Liver (tissue), 9 donors: ENCODE measurements around the gene FBXO44. TPM values are rescaled to one million over a fixed set of nuclear protein-coding genes. Genes with fewer than 3 reads are reported as not detected.

Source experiments
- DNase-seq: peaks from one replicate; pipeline ENCODE4 v3.0.0-alpha.2; 2017; ENCODE audit warnings: low spot score
- H3K27ac ChIP-seq, 2 donors: one replicate each; pipeline ENCODE4 v1.7.0; 2013; ENCODE audit warnings: inconsistent platforms in 2 of 2, low read length in 2 of 2, control low read depth in 1 of 2, low read depth in 1 of 2, mild to moderate bottlenecking in 1 of 2
- H3K27me3 ChIP-seq, 4 donors: one replicate each; pipeline versions ENCODE4 v1.6.1 to v1.7.0; 2013; ENCODE audit warnings: low read length in 3 of 4, inconsistent platforms in 1 of 4, mild to moderate bottlenecking in 1 of 4, moderate library complexity in 1 of 4; ENCODE audit not compliant: control insufficient read depth in 4 of 4, insufficient read depth in 4 of 4
- H3K36me3 ChIP-seq, 4 donors: one replicate each; pipeline versions ENCODE4 v1.6.1 to v1.7.0; 2013; ENCODE audit warnings: low read length in 3 of 4, mild to moderate bottlenecking in 3 of 4, low read depth in 1 of 4, moderate library complexity in 1 of 4; ENCODE audit not compliant: control insufficient read depth in 4 of 4, insufficient read depth in 3 of 4
- H3K4me1 ChIP-seq, 4 donors: one replicate each; pipeline versions ENCODE4 v1.6.1 to v1.7.0; 2013; ENCODE audit warnings: low read length in 3 of 4, mild to moderate bottlenecking in 3 of 4, moderate library complexity in 1 of 4; ENCODE audit not compliant: control insufficient read depth in 4 of 4, insufficient read depth in 4 of 4
- H3K4me3 ChIP-seq, 3 donors: one replicate each; pipeline versions ENCODE4 v1.6.1 to v1.7.0; 2013; ENCODE audit warnings: low read length in 3 of 3, control low read depth in 1 of 3, low read depth in 1 of 3, mild to moderate bottlenecking in 1 of 3
- H3K9ac ChIP-seq, 2 donors: one replicate each; pipeline ENCODE4 v1.7.0; 2013; ENCODE audit warnings: low read length in 2 of 2, mild to moderate bottlenecking in 2 of 2, moderate library complexity in 2 of 2, control low read depth in 1 of 2, low read depth in 1 of 2
- H3K9me3 ChIP-seq, 4 donors: one replicate each; pipeline versions ENCODE4 v1.6.1 to v1.7.0; 2013; ENCODE audit warnings: low read length in 3 of 4; ENCODE audit not compliant: control insufficient read depth in 4 of 4
- ATF3 ChIP-seq: IDR thresholded peaks from 2 replicates; pipeline ENCODE4 v1.6.1; 2016; ENCODE audit warnings: antibody characterized with exemption
- EGR1 ChIP-seq, 2 donors: IDR thresholded peaks; 2 replicates each; pipeline ENCODE4 v1.6.1; 2016 to 2018; ENCODE audit warnings: antibody characterized with exemption in 2 of 2, low read depth in 2 of 2
- FOXA1 ChIP-seq: IDR thresholded peaks from 2 replicates; pipeline ENCODE4 v1.6.1; 2016; ENCODE audit warnings: antibody characterized with exemption
- FOXA2 ChIP-seq: IDR thresholded peaks from 2 replicates; pipeline ENCODE4 v1.6.1; 2016; ENCODE audit warnings: antibody characterized with exemption
- GABPA ChIP-seq, 2 donors: IDR thresholded peaks in 1 of 2; conservative IDR thresholded peaks in 1 of 2; 2 replicates each; pipeline ENCODE4 v1.6.1; 2016; ENCODE audit warnings: antibody characterized with exemption in 2 of 2, mild to moderate bottlenecking in 1 of 2, moderate library complexity in 1 of 2
- HNF4A ChIP-seq, 2 donors: conservative IDR thresholded peaks; 2 replicates each; pipeline ENCODE4 v1.6.1; 2016; ENCODE audit warnings: antibody characterized with exemption in 2 of 2, mild to moderate bottlenecking in 2 of 2
- HNF4G ChIP-seq: IDR thresholded peaks from 2 replicates; pipeline ENCODE4 v1.6.1; 2016; ENCODE audit warnings: antibody characterized with exemption
- JUND ChIP-seq, 2 donors: IDR thresholded peaks; 2 replicates each; pipeline ENCODE4 v1.6.1; 2016; ENCODE audit warnings: antibody characterized with exemption in 2 of 2
- NR2F2 ChIP-seq: IDR thresholded peaks from 2 replicates; pipeline ENCODE4 v1.6.1; 2016; ENCODE audit warnings: antibody characterized with exemption
- REST ChIP-seq: IDR thresholded peaks from 2 replicates; pipeline ENCODE4 v1.6.1; 2016; ENCODE audit warnings: antibody characterized with exemption, mild to moderate bottlenecking
- RXRA ChIP-seq, 2 donors: IDR thresholded peaks; 2 replicates each; pipeline ENCODE4 v1.6.1; 2017 to 2018; ENCODE audit warnings: antibody characterized with exemption in 2 of 2, mild to moderate bottlenecking in 1 of 2
- SP1 ChIP-seq: IDR thresholded peaks from 2 replicates; pipeline ENCODE4 v1.6.1; 2018; ENCODE audit warnings: antibody characterized with exemption, mild to moderate bottlenecking
- TAF1 ChIP-seq: conservative IDR thresholded peaks from 2 replicates; pipeline ENCODE4 v1.6.1; 2016; ENCODE audit warnings: antibody characterized with exemption, mild to moderate bottlenecking
- WGBS: extraction: QIAGEN DNeasy Blood & Tissue Kit; methylation state at CpG from one replicate; pipeline ENCODE4 v1.1.7; 2013; 5-methylcytosine and 5-hydroxymethylcytosine counted together
- polyA plus RNA-seq, 2 donors: library from polyadenylated mRNA; stranded (reverse) in 1 of 2; unstranded in 1 of 2; fragments of 200-250 nt in 1 of 2; fragments of >200 nt in 1 of 2; fragmentation: Nextera tagmentation in 1 of 2; extraction: Ambion mirVana in 1 of 2; gene quantifications; one replicate each; pipeline versions ENCODE4 v1.2.1 to v1.2.3, GENCODE V29; 2013 to 2015
- total RNA-seq, 2 donors: library from RNA; depleted of rRNA; stranded (reverse); fragments of >200 nt; gene quantifications; one replicate each; pipeline ENCODE4 v1.2.3, GENCODE V29; 2014
- TF ChIP-seq, protein P1 (sequence below): fragments of 150-350 bp; IDR thresholded peaks from 2 replicates; pipeline ENCODE4 v1.5.1; 2017; ENCODE audit warnings: improper control_type of control experiment, low read depth, low read length; ENCODE audit not compliant: missing input control
- donor health status: healthy.
- donor health status: healthy.
- donor health status: healthy.
- donor health status: healthy.
- donor health status: healthy.

The FBXO44 gene
- total and polyA plus RNA-seq, 4 donors: 3.6 to 13.2 (median 6.8) TPM

DNA sequence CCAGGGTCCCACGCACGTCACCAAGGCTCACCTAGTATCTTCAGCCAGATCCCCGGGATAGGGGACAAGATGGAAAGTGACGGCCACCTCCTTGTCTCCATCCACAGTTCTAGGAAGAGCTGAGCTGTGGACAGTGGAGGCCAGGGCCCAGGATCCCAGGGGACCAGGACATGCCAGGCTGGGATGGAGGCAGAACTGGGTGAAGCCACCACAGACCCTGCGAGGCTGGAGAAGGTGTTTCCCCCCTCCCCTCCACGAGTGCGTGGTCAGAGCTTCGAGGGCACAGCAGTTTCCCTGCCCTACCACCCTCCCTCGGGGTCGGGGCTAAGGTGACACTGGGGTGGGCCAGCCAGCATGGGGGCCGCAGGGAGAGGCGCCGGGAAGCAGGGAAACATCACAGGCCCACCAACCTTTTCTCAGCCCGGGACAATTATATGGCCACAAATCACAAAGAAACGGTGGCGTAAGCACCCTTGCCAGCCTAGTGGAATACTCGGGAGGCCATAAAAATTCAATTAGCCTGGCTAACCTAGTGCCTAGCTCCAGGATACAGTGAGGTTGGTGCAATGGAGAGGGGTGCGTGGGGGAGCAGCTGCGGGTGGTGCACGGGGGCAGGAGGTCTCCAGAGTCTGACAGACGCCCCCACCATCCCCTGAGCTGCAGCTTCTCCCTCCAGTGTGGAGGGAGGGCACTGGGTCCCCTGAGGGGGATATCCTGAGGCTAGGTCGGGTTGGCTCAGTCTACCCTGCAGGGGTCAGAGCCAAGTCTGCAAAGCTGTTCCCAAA, 50.2 kb downstream of the FBXO44 start:
- Histone ChIP-seq H3K36me3 (no peaks in the 10 kb centered on the region), H3K9ac (no peak overlapping the region), H3K9me3 (no peaks in the 10 kb centered on the region), H3K4me3 (no peak overlapping the region), H3K27ac (no peak overlapping the region), H3K27me3 (no peaks in the 10 kb centered on the region), H3K4me1 (peaks cover 0 to 9% (median 5%) of the 10 kb centered on the region in 4 donors)
- no peak for DNase-seq
- 73% methylated on average over 22 of the region's 22 CpGs for WGBS
- TF ChIP-seq JUND (IDR thresholded peaks at IDR 0.05): no peak
- TF ChIP-seq TAF1: no peak
- no peak for TF ChIP-seq EGR1 (IDR thresholded peaks at IDR 0.05; ENCODE audit: low read depth in 2 of 2)
- no peak for TF ChIP-seq HNF4G
- TF ChIP-seq, protein P1, sequence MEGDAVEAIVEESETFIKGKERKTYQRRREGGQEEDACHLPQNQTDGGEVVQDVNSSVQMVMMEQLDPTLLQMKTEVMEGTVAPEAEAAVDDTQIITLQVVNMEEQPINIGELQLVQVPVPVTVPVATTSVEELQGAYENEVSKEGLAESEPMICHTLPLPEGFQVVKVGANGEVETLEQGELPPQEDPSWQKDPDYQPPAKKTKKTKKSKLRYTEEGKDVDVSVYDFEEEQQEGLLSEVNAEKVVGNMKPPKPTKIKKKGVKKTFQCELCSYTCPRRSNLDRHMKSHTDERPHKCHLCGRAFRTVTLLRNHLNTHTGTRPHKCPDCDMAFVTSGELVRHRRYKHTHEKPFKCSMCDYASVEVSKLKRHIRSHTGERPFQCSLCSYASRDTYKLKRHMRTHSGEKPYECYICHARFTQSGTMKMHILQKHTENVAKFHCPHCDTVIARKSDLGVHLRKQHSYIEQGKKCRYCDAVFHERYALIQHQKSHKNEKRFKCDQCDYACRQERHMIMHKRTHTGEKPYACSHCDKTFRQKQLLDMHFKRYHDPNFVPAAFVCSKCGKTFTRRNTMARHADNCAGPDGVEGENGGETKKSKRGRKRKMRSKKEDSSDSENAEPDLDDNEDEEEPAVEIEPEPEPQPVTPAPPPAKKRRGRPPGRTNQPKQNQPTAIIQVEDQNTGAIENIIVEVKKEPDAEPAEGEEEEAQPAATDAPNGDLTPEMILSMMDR: no peak
- TF ChIP-seq SP1: no peak
- no peak for TF ChIP-seq ATF3
- TF ChIP-seq REST: no peak
- no peak for TF ChIP-seq FOXA2
- TF ChIP-seq GABPA (IDR thresholded peaks at IDR 0.05 in 1 of 2, conservative IDR thresholded peaks at IDR 0.05 in 1 of 2): no peak
- TF ChIP-seq HNF4A (conservative IDR thresholded peaks at IDR 0.05): no peak
- TF ChIP-seq NR2F2: no peak
- TF ChIP-seq FOXA1: no peak

GRCh38 chr1:11705596-11705995, 50.9 kb downstream of the FBXO44 start:
- Histone ChIP-seq H3K27me3 (no peaks in the 10 kb centered on the region), H3K4me3 (no peak overlapping the region), H3K27ac (no peak overlapping the region), H3K36me3 (no peaks in the 10 kb centered on the region), H3K9ac (no peak overlapping the region), H3K9me3 (no peaks in the 10 kb centered on the region), H3K4me1 (peaks cover 0 to 9% (median 5%) of the 10 kb centered on the region in 4 donors)
- no peak for TF ChIP-seq FOXA1
- no peak for TF ChIP-seq GABPA (IDR thresholded peaks at IDR 0.05 in 1 of 2, conservative IDR thresholded peaks at IDR 0.05 in 1 of 2)
- no peak for TF ChIP-seq RXRA (IDR thresholded peaks at IDR 0.05)
- TF ChIP-seq REST: no peak
- no peak for TF ChIP-seq JUND (IDR thresholded peaks at IDR 0.05)
- no peak for DNase-seq
- 93% methylated on average over 9 of the region's 9 CpGs for WGBS
